D721Med (cell line): ENCODE results near the gene PDE4B.

Experiments
- DNase-seq: peaks from one replicate; pipeline ENCODE4 v3.0.0; 2011; ENCODE audit warnings: low spot score; ENCODE audit not compliant: insufficient read length
- FAIRE-seq: peaks from 2 replicates; lab custom pipeline; 2011; peaks lifted over from hg19 to GRCh38; lab: Jason Lieb, UNC
- TF ChIP-seq, protein P1 (sequence below): IDR thresholded peaks from 2 replicates; pipeline ENCODE4 v1.5.1; 2012; ENCODE audit warnings: mild to moderate bottlenecking, control low read depth; ENCODE audit not compliant: insufficient read depth; ENCODE audit errors: missing control alignments

The PDE4B gene

DNA sequence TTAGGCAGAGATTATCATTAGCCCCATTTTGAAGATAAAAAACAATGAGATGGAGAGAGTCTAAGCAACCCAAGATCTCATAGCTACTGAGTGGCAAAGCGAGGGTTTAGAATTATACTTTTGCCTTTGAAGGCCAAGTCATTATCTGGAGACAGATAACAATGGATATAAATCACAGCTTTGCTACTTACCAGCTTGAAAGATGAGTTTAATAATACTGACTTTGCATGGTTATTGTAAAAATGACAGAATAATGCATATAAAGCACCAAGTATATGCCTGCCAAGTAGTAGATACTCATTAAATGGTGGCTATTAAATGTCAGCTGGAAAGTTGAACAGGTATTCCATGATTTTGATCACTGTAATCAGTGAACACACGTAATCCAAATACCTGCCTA, 499.6 kb downstream of the PDE4B start:
- DNase-seq (no peak), FAIRE-seq (peak; percentile 35)
- TF ChIP-seq, protein P1, sequence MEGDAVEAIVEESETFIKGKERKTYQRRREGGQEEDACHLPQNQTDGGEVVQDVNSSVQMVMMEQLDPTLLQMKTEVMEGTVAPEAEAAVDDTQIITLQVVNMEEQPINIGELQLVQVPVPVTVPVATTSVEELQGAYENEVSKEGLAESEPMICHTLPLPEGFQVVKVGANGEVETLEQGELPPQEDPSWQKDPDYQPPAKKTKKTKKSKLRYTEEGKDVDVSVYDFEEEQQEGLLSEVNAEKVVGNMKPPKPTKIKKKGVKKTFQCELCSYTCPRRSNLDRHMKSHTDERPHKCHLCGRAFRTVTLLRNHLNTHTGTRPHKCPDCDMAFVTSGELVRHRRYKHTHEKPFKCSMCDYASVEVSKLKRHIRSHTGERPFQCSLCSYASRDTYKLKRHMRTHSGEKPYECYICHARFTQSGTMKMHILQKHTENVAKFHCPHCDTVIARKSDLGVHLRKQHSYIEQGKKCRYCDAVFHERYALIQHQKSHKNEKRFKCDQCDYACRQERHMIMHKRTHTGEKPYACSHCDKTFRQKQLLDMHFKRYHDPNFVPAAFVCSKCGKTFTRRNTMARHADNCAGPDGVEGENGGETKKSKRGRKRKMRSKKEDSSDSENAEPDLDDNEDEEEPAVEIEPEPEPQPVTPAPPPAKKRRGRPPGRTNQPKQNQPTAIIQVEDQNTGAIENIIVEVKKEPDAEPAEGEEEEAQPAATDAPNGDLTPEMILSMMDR: no peak

DNA sequence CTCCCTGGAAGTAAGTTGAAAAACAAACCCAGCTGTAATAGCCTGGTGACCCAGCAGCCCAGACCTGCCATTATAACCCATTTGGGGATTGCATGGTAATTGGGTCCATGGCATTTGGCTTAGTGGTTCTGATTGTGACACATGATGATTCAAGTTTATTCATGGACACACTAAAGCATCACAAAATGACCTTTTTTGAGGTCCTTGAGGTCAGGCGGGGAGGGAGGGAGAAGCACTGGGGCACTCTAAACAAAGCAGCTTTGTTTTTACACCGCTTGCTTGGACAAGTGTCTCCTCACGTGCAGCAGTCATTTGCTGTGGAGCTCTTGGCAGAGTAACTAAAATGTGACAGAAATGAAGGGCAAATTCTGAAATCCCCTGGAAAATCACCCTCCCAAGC, 500.2 kb downstream of the PDE4B start:
- FAIRE-seq (peak; percentile 16), DNase-seq (no peak)
- TF ChIP-seq, protein P1: no peak

DNA sequence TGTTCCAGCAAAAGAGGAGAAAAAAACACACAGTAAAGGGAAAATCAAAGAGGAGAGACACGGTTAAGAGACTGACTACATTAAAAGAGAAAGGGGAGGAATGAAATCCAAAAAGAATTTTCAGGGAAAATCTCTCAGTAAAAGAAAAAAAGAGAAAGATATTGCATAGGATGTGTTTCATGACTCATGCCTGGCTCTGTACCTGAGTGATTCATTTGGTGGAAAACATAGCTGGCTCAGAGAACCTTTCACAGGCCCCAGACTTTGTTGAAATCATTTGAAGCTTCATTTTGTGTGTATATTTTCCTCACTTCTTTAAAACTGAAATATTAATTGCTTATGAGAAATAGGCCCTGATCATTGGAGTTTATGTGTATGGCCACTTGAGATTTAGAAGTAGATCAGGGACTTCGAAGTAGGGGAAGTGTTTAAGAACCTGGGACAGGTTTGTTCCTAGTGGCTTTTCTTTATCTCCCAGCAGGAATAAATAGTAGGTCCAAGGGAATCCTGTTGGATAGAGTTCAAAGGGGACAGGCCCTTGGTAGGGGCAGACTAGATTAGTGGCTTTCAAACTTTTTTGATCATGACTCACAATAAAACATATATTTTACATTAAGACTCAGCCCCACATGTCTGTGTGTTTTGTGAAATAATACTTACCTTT, 502.1 kb downstream of the PDE4B start:
- DNase-seq (no peak), FAIRE-seq (no peak)
- TF ChIP-seq, protein P1: no peak

DNA sequence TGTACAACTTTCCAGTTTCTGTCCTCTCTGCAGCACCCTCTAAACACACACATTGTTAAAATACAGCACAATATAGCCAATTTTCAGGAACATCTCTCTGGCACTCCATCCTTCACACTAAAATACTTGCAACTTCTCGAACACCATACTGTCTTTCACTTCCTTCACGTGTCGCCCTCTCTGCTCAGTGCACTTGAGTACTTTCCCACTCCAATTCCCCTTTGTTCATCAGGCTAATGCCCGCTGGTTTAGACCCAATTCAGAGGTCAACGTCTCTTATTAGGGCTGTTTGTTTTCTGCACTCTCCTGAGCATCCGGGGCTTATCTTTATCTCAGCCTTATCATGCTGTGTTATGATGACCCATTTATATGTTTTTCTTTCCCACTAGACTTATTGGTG, 503.1 kb downstream of the PDE4B start:
- TF ChIP-seq, protein P1: no peak
- FAIRE-seq: no peak
- no peak for DNase-seq

DNA sequence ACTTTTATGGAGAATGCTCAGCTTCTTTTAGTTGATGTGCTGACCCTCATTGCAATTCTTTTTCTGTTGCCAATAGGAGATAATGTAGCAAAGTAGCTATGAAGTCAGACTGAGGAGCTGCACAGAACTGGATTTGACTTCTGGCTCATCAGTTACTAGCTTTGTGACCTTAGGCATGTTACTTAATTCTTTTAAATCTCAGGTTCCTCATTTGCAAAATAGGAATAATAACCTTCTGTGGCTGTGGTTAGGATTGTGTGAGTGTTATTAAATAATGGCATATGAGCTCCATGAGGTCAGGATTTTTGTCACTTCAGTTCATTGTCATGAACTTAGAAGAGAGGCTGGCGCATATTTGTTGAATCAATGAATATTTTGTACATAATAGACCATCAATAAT, 503.7 kb downstream of the PDE4B start:
- DNase-seq: no peak
- TF ChIP-seq, protein P1: no peak
- FAIRE-seq: no peak

DNA sequence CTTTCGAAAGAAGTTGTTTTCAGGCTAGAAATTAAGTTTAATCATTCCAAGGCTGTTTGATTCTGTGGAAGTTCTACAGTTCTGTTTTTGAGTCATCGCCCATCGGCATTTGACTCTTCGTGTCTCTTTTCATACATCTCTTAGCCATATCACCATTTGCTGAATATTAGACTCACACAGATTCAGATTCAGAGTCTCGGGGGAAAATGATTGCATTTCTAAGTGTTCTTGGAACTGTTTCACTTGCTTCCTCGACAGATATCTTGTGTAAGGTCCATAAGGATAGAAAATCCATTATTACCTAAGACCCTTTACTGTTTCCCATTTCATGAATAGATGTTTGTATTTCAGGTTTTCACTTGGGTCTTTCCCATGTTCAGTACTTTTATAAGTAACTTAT, 504.3 kb downstream of the PDE4B start:
- DNase-seq: no peak
- no peak for FAIRE-seq
- TF ChIP-seq, protein P1: no peak

DNA sequence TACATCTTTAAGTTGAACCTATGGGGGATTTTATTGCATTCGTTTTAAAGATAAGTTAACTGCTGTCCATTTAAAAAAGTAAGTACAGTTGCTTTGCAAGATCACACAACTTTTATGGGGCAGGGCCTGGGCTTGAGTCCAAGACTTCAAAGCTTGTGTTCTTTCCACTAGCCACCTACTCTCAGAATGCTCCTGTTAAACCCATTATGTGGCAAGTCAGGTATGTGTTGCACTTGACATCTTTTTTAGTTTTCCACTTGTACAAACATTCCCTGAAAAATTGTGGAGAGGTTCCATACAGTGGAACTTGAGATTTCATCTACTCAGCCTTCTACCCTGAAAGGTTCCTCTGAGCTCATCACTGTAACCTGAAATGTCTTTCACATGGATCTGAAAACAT, 505.8 kb downstream of the PDE4B start:
- DNase-seq (no peak), FAIRE-seq (no peak)
- TF ChIP-seq, protein P1: no peak
